ENCODE measurements around the gene ORM1.
"Not testable (repeated sequence)": the region's sequence is repeated elsewhere in the genome, so short reads cannot be mapped to it uniquely, and the experiment has no call there.

ORM1 gene

GRCh38 chr9:114322160-114322818, 609 bp upstream of the ORM1 start:
- not testable (repeated sequence) for DNase-seq (ENCODE audit: low spot score); FAIRE-seq

DNA sequence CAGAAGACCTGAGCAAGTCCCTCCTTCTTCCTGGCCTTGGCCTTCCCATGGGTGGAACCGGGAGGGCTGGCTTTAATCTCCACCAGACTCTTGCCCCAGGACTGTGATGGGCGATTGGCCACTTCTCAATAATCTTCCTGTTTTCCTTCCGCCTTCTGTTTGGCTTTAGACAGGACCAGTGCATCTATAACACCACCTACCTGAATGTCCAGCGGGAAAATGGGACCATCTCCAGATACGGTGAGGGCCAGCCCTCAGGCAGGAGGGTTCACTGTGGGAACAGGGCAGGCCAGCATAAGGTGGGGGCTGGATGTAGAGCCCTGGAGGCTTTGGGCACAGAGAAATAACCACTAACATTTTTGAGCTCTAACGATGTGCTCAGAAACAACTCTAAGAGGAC, 951 bp downstream of the ORM1 start:
- DNase-seq (ENCODE audit: low spot score); FAIRE-seq: not testable (repeated sequence)

DNA sequence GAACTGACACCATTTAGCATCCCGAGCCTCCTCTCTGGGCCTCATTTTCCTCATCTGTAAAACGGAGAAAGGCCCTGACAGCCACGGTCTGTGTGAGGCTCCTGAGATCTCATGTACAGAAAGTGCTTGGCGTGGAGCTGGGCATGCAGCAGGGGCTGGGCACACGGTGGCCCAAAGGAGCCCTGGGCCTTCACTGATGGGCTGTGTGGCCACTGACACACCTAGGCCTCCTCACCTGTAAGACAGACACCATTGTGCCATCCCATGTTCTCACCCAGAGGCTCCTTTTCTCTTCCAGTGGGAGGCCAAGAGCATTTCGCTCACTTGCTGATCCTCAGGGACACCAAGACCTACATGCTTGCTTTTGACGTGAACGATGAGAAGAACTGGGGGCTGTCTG, 1.6 kb downstream of the ORM1 start:
- FAIRE-seq (no peak), DNase-seq (ENCODE audit: low spot score) (no peak)

DNA sequence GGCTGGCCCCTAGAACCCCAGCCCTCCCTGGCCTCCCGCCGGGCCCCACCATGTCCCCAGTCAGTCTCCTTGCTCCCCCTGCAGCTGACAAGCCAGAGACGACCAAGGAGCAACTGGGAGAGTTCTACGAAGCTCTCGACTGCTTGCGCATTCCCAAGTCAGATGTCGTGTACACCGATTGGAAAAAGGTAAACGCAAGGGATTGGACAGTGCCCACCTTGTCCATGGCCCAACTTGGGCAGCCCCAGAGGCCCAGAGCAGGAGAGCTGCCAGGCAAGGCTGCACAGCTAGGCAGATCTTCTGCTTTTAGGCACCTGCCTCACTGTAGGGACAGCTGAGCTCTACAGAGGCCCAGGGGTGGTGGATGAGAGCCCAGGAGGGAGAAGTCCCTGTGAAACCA, 2.1 kb downstream of the ORM1 start:
- DNase-seq (ENCODE audit: low spot score); FAIRE-seq: not testable (repeated sequence)

DNA sequence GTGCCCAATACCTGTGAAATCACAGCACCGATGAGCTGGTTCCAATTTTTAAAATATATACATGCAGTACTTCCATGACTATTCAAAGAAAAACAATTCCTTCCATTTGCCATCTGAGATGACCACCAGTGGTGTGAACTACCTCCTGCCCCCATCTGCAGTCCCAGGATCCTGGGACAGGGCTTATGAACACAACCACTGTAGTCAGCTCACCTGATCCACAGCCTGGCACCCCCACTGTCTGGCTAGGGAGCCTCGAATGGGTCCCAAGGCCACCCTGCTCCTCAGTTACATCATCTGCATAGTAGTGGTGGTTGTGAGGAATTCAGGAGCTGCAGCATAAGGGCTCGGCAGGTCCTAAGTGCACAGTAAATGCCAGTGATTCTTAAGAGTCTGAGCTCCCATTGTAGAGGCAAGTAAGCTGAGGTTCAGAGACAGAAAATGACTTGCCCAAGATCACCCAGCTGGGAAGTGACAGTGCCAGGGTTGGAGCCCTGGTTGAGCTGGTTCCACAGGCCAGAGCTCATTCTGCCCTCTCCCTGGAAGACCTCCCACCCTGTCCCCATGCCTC, 2.9 kb downstream of the ORM1 start:
- not testable (repeated sequence) for FAIRE-seq; DNase-seq (ENCODE audit: low spot score)

- FAIRE-seq (no peak), DNase-seq (ENCODE audit: low spot score) (no peak)
These were observed 4.9 kb downstream of the ORM1 start for GRCh38 chr9:114327749-114328148.

DNA sequence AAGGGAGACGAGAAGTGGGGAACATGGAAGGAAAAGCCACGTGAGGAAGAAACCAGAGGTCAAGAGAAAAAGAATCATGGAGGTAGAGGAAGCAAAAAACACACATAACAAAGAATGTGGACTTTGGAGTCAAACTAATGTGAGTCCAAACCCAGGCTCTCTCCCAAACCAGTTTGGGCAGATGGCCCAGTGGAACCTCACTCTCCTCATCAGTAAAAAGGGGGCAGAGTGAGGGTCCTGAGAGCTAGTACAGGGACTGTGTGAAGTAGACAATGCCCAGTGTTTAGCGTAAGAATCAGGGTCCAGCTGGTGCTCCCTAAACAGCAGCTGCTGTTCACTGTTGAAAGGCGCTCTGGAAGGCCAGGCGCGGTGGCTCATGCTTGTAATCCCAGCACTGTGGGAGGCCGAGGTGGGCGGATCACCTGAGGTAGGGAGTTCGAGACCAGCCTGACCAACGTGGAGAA, 5.5 kb downstream of the ORM1 start:
- FAIRE-seq, result not testable (repeated sequence)

GRCh38 chr9:114328937-114329624, 6.2 kb downstream of the ORM1 start:
- not testable (repeated sequence) for FAIRE-seq; DNase-seq (ENCODE audit: low spot score)

More for the DNA sequence above, 5.5 kb downstream of the ORM1 start:
- DNase-seq (ENCODE audit: low spot score), result not testable (repeated sequence)

DNA sequence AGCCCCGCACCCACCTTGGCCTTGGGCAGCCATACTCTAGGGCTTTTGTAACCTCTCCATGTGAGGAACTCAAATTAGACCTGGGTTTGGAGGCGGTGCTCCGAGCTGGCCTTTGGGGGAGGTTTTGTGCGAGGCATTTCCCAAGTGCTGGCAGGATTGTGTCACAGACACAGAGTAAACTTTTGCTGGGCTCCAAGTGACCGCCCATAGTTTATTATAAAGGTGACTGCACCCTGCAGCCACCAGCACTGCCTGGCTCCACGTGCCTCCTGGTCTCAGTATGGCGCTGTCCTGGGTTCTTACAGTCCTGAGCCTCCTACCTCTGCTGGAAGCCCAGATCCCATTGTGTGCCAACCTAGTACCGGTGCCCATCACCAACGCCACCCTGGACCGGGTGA, 6.7 kb downstream of the ORM1 start, which contains the start of gene ORM2:
Gene ORM2, plus strand, starts transcription at position 245 of the 398 bp plus-strand sequence. Its CDS starts 36 bp downstream, at position 281.
- FAIRE-seq; DNase-seq (ENCODE audit: low spot score): not testable (repeated sequence)

DNA sequence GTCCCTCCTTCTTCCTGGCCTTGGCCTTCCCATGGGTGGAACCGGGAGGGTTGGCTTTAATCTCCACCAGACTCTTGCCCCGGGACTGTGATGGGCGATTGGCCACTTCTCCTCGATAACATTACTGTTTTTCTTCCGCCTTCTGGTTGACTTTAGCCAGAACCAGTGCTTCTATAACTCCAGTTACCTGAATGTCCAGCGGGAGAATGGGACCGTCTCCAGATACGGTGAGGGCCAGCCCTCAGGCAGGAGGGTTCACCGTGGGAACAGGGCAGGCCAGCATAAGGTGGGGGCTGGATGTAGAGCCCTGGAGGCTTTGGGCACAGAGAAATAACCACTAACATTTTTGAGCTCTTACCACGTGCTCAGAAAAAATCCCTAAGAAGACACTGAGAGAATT, 7.7 kb downstream of the ORM1 start:
- FAIRE-seq (no peak), DNase-seq (ENCODE audit: low spot score) (no peak)

GRCh38 chr9:114331229-114332195, 8.6 kb downstream of the ORM1 start:
- FAIRE-seq, result not testable (repeated sequence)

GRCh38 chr9:114332474-114333040, 9.7 kb downstream of the ORM1 start:
- not testable (repeated sequence) for DNase-seq (ENCODE audit: low spot score); FAIRE-seq

More at GRCh38 chr9:114331229-114332195, 8.6 kb downstream of the ORM1 start:
- not testable (repeated sequence) for DNase-seq (ENCODE audit: low spot score)

DNA sequence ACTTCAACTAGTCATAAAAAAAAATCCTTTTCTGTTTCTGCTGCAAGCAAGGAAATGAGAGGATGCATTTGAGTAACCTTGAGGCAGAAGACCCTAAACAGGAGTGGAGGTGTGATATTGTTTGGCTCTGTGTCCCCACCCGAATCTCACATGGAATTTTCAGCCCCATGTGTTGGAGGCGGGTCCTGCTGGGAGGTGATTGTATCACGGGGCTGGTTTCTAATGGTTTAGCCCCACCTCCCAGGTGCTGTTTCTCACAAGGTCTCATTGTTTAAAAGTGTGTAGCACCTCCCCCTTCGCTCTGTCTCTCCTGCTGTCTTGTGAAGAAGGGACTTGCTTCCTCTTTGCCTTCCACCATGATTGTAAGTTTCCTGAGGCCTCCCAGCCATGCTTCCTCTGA, 10.8 kb downstream of the ORM1 start:
- DNase-seq (ENCODE audit: low spot score); FAIRE-seq: not testable (repeated sequence)

- DNase-seq (ENCODE audit: low spot score) (no peak), FAIRE-seq (no peak)
These were observed 11.6 kb downstream of the ORM1 start for GRCh38 chr9:114334490-114334889.

GRCh38 chr9:114335745-114336144, 12.8 kb downstream of the ORM1 start:
- FAIRE-seq (no peak), DNase-seq (ENCODE audit: low spot score) (no peak)

GRCh38 chr9:114336157-114336556, 13.3 kb downstream of the ORM1 start:
- DNase-seq (ENCODE audit: low spot score) (no peak), FAIRE-seq (no peak)

GRCh38 chr9:114336699-114337395, 13.9 kb downstream of the ORM1 start:
- DNase-seq (ENCODE audit: low spot score) (no peak), FAIRE-seq (no peak)

DNA sequence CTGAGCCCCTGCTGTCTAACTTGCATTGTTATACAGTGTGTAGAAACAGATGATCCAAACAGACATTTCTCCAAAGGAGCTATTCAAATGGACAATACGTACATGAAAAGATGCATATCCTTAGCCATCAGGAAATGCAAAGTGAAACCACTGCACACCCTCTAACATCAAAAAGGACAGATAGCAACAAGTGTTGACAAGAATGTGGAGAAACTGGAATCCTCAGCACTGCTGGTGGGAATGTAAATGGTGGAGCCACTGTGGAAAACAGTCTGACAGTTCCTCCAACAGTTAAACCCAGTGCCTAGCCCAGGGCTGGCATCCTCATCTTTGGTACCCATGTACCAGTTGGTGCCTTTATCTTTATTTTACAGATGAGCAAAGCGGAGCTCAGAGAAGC, 15.3 kb downstream of the ORM1 start:
- DNase-seq (ENCODE audit: low spot score) (no peak), FAIRE-seq (no peak)

GRCh38 chr9:114339130-114339908, 16.4 kb downstream of the ORM1 start:
- peak; percentile 43 for FAIRE-seq
- DNase-seq (ENCODE audit: low spot score), result peak; percentile 56

Measured in RCC 7860 (cell line).